Smooth muscle cell (in vitro differentiated cells): Measurements from ENCODE around the gene SFT2D1. TPM values are rescaled to one million over a fixed set of nuclear protein-coding genes. Genes with fewer than 3 reads are reported as not detected.

ENCODE experiments used
- DNase-seq: peaks from one replicate; lab custom pipeline; 2025; ENCODE audit not compliant: unreplicated experiment; lab: John Stamatoyannopoulos, UW
- H2AFZ ChIP-seq: fragments of 200-600 bp; sonication (generic); 2 replicates; pipeline ENCODE4 v1.6.0; 2016; ENCODE audit warnings: antibody characterized with exemption, low read depth, mild to moderate bottlenecking
- H3F3A ChIP-seq: fragments of 200-600 bp; sonication (generic); 2 replicates; pipeline ENCODE4 v1.6.0; 2017; ENCODE audit warnings: antibody characterized with exemption, low read depth
- H3K27ac ChIP-seq: fragments of 200-600 bp; sonication (generic); 2 replicates; pipeline ENCODE4 v1.5.1; 2016; ENCODE audit warnings: low read depth, mild to moderate bottlenecking
- H3K27me3 ChIP-seq: fragments of 200-600 bp; sonication (generic); 2 replicates; pipeline ENCODE4 v1.6.1; 2016; ENCODE audit warnings: low read depth, mild to moderate bottlenecking
- H3K36me3 ChIP-seq: fragments of 200-600 bp; sonication (generic); 2 replicates; pipeline ENCODE4 v1.5.1; 2016; ENCODE audit warnings: low read depth
- H3K4me1 ChIP-seq: fragments of 200-600 bp; sonication (generic); 2 replicates; pipeline ENCODE4 v1.5.1; 2016; ENCODE audit warnings: low read depth
- H3K4me2 ChIP-seq: fragments of 200-600 bp; sonication (generic); 2 replicates; pipeline ENCODE4 v1.6.0; 2016; ENCODE audit warnings: mild to moderate bottlenecking
- H3K4me3 ChIP-seq: fragments of 200-600 bp; sonication (generic); 2 replicates; pipeline ENCODE4 v1.5.1; 2016; ENCODE audit warnings: mild to moderate bottlenecking
- H3K79me2 ChIP-seq: fragments of 200-600 bp; sonication (generic); 2 replicates; pipeline ENCODE4 v1.6.0; 2016; ENCODE audit warnings: low read depth, mild to moderate bottlenecking
- H3K9ac ChIP-seq: fragments of 200-600 bp; sonication (generic); 2 replicates; pipeline ENCODE4 v1.6.0; 2016; ENCODE audit warnings: low read depth
- H3K9me3 ChIP-seq: fragments of 200-600 bp; sonication (generic); replicated peaks from 2 replicates; pipeline ENCODE4 v1.5.1; 2016; ENCODE audit warnings: low read depth
- H4K20me1 ChIP-seq: fragments of 200-600 bp; sonication (generic); 2 replicates; pipeline ENCODE4 v1.6.0; 2016; ENCODE audit warnings: low read depth
- CTCF ChIP-seq: fragments of 200-600 bp; sonication (generic); IDR thresholded peaks from 2 replicates; pipeline ENCODE4 v1.5.1; 2017; ENCODE audit warnings: borderline replicate concordance, mild to moderate bottlenecking, antibody characterized with exemption; ENCODE audit not compliant: insufficient read depth, poor library complexity, severe bottlenecking
- WGBS: methylation state at CpG from one replicate; pipeline ENCODE4 v1.1.7; 2016; ENCODE audit warnings: low lambda C conversion rate; 5-methylcytosine and 5-hydroxymethylcytosine counted together
- polyA plus RNA-seq: library from polyadenylated mRNA; unstranded; fragments of >200 nt; fragmentation: Nextera tagmentation; extraction: Ambion mirVana; gene quantifications from 2 replicates; pipeline ENCODE4 v1.2.1, GENCODE V29; 2016
- total RNA-seq: library from RNA; depleted of rRNA; stranded (reverse); fragments of >200 nt; gene quantifications from 2 replicates; pipeline ENCODE4 v1.2.3, GENCODE V29; 2014

SFT2D1 gene
- total and polyA plus RNA-seq, 2 experiments from 2014 or later, result 50.3 to 82.3 TPM

- no peaks in the 10 kb centered on the region for H3F3A ChIP-seq
- H3K79me2 ChIP-seq, result no peaks in the 10 kb centered on the region
- H3K9me3 ChIP-seq, result no peaks in the 10 kb centered on the region
- H3K27ac ChIP-seq, result no peak overlapping the region
- DNase-seq, result no peak
- H3K36me3 ChIP-seq, result no peaks in the 10 kb centered on the region
- H2AFZ ChIP-seq, result no peak overlapping the region
- H3K4me1 ChIP-seq, result no peaks in the 10 kb centered on the region
- H3K27me3 ChIP-seq, result no peaks in the 10 kb centered on the region
- WGBS, result 97% methylated on average over 1 of the region's 1 CpG
- TF ChIP-seq CTCF, result no peak
- peaks cover 8% of the 10 kb centered on the region for H4K20me1 ChIP-seq
- H3K4me2 ChIP-seq, result no peak overlapping the region
- H3K4me3 ChIP-seq, result no peak overlapping the region
- no peak overlapping the region for H3K9ac ChIP-seq
These were observed 32.7 kb upstream of the SFT2D1 start for GRCh38 chr6:166375013-166375412.

DNA sequence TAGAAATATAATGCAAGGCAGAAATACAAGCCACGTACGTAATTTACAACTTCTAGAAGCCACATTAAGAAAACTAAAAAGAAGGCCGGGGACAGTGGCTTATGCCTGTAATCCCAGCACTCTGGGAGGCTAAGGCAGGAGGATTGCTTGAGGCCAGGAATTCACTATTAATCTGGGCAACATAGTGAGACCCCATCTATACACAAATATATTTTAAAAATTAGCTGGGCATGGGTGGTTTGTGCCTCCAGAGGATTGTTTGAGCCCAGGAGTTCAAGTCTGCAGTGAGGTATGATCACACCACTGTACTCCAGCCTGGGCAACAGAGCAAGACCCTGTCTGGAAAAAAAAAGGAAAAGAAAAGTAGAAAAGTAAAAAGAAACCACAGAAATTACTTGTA lies 28.1 kb upstream of the SFT2D1 start:
- 96% methylated on average over 3 of the region's 3 CpGs for WGBS
- no peak for DNase-seq
- Histone ChIP-seq H2AFZ (no peak overlapping the region), H3K9me3 (no peaks in the 10 kb centered on the region), H3K36me3 (no peaks in the 10 kb centered on the region), H3K4me1 (peaks cover 10% of the 10 kb centered on the region), H4K20me1 (no peaks in the 10 kb centered on the region), H3K27me3 (no peaks in the 10 kb centered on the region), H3K4me2 (no peak overlapping the region), H3K79me2 (no peaks in the 10 kb centered on the region), H3K9ac (no peak overlapping the region), H3F3A (no peaks in the 10 kb centered on the region), H3K27ac (no peak overlapping the region), H3K4me3 (no peak overlapping the region)
- no peak for TF ChIP-seq CTCF

DNA sequence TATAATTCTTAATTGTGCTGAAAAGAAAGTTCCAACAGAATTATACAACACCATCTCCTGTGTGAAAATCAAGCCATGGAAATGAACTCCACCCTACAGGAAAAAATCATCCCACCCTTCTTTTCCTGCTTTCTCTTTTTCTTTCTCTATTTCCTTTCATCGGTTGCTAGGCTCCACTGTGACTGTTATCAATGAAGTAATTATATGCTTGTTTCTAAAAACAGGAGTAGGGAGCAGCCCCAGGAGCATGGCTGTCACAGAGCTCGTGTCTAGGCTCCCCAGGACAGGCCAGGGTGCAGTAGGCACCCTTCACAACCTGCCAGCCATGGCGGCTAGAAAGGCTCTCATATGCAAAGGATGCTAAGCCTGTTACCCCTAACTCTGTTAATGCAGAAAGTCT lies 27.4 kb upstream of the SFT2D1 start:
- Histone ChIP-seq H3K4me2 (no peak overlapping the region), H3K4me3 (no peak overlapping the region), H3K4me1 (peaks cover 17% of the 10 kb centered on the region), H4K20me1 (no peaks in the 10 kb centered on the region), H3F3A (no peaks in the 10 kb centered on the region), H3K9me3 (no peaks in the 10 kb centered on the region), H3K36me3 (peaks cover 5% of the 10 kb centered on the region), H3K27ac (no peak overlapping the region), H2AFZ (no peak overlapping the region), H3K9ac (no peak overlapping the region), H3K79me2 (no peaks in the 10 kb centered on the region), H3K27me3 (no peaks in the 10 kb centered on the region)
- no peak for DNase-seq
- no peak for TF ChIP-seq CTCF
- WGBS, result 91% methylated on average over 3 of the region's 3 CpGs

DNA sequence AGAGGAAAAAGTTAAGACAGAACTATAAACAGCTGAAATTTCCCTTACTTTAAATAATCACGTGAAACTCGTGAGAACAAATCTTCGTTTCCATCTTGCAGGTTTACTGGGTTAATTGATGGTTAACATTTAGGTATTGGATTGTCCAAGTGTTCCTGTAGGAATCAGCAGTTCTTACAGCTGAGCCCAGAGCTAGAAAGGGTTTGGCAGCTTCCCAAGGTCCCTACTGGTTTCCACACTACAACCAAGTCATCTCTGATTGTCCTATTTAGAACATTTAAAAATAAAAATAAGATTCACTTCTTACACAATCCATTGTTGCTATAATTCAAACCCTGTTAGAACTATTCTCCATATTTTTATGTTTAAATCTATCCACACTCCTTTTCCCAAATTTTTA lies 24.6 kb upstream of the SFT2D1 start:
- H3K4me2 ChIP-seq, result no peak overlapping the region
- H2AFZ ChIP-seq, result no peak overlapping the region
- no peak for TF ChIP-seq CTCF
- no peak overlapping the region for H3K27ac ChIP-seq
- H3K9ac ChIP-seq, result no peak overlapping the region
- no peaks in the 10 kb centered on the region for H3K27me3 ChIP-seq
- no peaks in the 10 kb centered on the region for H3K79me2 ChIP-seq
- H3K9me3 ChIP-seq, result no peaks in the 10 kb centered on the region
- H4K20me1 ChIP-seq, result no peaks in the 10 kb centered on the region
- H3K36me3 ChIP-seq, result peaks cover 6% of the 10 kb centered on the region
- WGBS, result 87% methylated on average over 3 of the region's 3 CpGs
- H3F3A ChIP-seq, result no peaks in the 10 kb centered on the region
- no peak overlapping the region for H3K4me3 ChIP-seq
- peaks cover 17% of the 10 kb centered on the region for H3K4me1 ChIP-seq
- DNase-seq, result no peak
